ENCODE results near the gene TCHH.

Gene TCHH

DNA sequence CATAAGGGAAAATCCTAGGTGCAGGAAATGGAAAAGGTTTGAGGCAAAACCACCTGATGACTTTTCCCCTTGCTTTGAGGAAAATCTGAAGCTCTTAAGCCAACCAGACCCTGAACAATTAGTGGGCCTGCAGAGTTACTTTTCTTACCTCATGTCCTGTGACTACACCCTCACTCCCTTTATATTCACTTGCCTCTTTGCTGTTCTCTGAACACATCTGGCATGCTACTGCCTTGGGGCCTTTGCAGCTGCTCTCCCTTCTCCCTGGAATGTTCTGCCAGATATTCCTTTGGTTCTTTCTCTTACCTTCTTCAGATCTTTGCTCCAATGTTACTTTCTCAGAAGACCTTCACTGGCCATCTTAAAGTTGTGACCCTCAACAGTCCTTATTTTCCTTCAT lies 22.0 kb upstream of the TCHH start:
- no peak overlapping the region for H3K4me3 ChIP-seq (ENCODE audit: low read length)
- DNase-seq (ENCODE audit: low read depth): no peak
- TF ChIP-seq, protein P1, sequence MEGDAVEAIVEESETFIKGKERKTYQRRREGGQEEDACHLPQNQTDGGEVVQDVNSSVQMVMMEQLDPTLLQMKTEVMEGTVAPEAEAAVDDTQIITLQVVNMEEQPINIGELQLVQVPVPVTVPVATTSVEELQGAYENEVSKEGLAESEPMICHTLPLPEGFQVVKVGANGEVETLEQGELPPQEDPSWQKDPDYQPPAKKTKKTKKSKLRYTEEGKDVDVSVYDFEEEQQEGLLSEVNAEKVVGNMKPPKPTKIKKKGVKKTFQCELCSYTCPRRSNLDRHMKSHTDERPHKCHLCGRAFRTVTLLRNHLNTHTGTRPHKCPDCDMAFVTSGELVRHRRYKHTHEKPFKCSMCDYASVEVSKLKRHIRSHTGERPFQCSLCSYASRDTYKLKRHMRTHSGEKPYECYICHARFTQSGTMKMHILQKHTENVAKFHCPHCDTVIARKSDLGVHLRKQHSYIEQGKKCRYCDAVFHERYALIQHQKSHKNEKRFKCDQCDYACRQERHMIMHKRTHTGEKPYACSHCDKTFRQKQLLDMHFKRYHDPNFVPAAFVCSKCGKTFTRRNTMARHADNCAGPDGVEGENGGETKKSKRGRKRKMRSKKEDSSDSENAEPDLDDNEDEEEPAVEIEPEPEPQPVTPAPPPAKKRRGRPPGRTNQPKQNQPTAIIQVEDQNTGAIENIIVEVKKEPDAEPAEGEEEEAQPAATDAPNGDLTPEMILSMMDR (conservative IDR thresholded peaks at IDR 0.05; ENCODE audit: low read length): no peak

DNA sequence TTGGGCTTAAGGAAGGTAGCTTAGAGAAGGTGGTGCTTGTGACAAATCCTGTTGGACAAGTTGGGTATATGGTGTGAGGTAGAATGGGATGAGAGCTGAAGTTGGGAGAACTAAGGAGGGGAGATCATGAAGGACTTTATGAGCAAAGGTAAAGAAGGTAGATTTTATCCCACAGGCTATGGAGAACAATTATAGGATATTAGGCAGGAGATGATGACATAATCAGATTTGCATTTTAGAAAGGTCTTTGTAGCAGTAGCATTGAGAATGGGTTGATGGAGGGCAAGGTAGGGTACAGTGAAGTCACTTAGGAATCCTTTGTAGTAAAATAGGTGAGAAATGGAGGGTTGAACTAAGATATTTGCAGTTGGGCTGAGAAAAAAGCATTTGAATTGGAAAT lies 14.9 kb upstream of the TCHH start:
- no peak for DNase-seq (ENCODE audit: low read depth)
- no peak overlapping the region for H3K4me3 ChIP-seq (ENCODE audit: low read length)
- TF ChIP-seq, protein P1 (conservative IDR thresholded peaks at IDR 0.05; ENCODE audit: low read length): no peak

DNA sequence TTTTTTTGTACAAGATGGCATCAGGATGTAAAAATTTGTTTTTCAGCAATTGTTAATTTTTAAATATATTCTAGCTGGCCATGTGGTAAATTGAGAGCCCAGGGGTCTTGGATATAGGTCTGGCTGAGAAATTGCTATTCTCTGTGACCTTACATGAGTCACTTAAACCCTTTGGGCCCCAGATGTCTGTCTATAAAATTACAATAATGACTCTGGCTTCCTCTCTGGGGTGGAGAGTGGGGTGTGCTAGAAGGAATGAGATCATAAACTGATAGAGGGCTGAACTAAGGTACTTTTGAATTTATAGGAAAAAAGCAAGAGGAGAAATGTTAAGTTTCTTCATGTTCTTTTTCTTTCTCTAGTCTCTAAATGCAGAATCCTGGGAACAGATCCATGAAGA lies 12.4 kb upstream of the TCHH start:
- no peak for DNase-seq (ENCODE audit: low read depth)
- TF ChIP-seq, protein P1 (conservative IDR thresholded peaks at IDR 0.05; ENCODE audit: low read length): no peak
- no peak overlapping the region for H3K4me3 ChIP-seq (ENCODE audit: low read length)

DNA sequence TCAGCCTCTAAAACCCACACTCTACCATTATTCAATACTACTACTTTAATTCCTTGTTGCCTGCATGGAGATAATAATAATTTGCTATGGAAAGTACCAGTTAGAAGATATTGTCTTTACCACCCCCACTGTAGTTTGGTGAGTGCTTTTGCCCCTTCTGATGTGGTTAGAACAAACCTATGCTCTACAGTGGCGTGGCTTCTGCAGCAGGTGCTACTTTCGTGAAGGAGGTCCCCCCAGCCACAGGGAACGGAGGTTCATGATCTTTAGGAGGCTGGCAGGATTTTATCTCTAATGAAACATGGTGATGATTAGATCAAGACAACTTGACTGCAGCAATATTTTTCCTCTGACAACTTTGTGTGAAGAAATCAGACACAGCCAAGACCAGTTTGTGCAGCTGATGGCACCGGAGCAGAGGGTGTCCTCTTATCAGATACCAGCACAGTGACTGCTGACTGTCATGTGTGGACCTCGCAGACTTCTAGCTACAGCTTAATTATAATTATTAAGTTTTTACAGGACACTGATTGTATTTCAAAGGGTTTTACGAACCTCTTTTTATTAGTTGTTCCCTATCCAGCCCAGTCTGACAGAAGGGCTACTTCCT lies 10.7 kb upstream of the TCHH start:
- TF ChIP-seq, protein P1 (conservative IDR thresholded peaks at IDR 0.05; ENCODE audit: low read length): no peak
- H3K4me3 ChIP-seq (ENCODE audit: low read length): no peak overlapping the region
- DNase-seq (ENCODE audit: low read depth): no peak

DNA sequence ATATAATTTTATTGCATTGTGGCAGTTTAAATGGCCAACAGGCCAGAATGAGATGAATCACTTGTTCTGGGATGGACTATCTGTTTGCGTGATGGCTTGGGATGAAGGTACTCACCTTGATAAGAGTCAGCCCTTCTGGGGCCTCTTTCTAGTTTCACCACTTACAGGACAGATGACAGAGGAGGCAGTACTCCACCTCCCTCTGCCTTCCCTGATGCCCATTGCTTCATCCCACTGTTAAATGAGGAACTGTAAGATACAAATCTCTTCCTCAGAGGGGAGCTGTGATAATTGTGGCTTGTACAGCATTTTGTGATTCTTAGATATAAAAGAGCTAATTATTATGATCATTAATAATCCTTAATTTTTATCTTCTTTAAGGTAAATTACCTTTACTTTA lies 3.7 kb upstream of the TCHH start:
- no peak overlapping the region for H3K4me3 ChIP-seq (ENCODE audit: low read length)
- no peak for DNase-seq (ENCODE audit: low read depth)
- TF ChIP-seq, protein P1 (conservative IDR thresholded peaks at IDR 0.05; ENCODE audit: low read length): no peak

DNA sequence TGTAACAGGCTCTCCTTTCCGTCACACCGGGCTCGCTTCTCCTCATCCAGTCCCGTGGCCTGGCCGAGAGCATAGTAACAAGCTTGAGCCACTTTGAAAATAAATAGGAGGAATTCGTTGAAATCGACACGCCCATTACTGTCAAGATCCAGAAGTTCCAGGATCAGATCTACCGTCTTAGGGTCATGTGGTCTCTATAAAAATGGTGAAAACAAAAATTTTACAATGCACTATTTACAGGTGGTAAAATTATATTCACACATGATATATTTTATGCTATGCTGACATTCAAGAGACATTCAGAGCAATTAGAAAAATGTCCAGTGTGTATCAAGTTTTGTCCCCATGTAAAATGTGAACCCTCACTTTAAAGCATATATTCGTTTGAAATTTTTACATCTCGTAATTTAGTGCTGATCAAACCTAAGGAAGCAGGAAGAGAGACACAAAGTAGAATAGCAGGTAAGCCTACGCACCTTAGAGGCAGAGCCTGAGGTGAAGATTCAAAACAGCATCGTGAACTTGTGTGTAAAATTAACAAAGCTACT lies 2.3 kb downstream of the TCHH start:
- peak overlapping the region; percentile 47 for H3K4me3 ChIP-seq (ENCODE audit: low read length)
- TF ChIP-seq, protein P1 (conservative IDR thresholded peaks at IDR 0.05; ENCODE audit: low read length): no peak
- DNase-seq (ENCODE audit: low read depth): no peak

DNA sequence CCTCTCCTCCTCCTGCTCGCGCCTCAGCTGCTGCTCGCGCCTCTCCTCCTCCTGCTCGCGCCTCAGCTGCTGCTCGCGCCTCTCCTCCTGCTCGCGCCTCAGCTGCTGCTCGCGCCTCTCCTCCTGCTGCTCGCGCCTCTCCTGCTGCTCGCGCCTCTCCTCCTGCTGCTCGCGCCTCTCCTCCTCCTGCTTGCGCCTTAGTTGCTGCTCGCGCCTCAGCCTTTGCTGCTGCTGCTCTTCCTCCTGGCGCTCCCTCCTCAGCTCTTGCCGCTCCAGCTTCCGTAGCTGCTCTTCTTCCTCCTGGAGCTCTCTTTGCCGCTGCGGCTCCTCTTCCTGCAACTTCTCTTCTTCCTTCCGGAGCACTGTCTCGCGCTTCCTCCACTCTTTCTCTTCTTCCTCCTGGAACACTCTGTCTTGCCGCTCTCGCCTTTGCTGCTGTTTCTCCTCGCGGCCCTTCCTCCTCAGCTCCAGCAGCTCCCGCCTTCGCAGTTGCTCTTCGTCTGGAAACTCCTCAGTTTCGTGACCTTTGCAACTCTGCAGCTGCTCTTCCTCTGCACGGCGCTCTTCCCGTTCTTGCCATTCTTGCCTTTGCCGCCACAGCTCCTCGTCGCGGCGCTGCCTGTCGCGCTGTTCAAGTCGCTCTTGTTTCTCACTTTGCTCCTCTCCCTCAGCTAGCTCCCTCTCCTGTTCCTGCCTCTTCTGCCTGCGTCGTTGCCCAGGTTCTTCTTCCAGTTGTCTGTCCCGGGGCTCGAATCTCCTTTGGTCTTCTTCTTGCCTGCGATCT lies 3.0 kb downstream of the TCHH start:
- DNase-seq (ENCODE audit: low read depth): peak; percentile 40
- TF ChIP-seq, protein P1 (conservative IDR thresholded peaks at IDR 0.05; ENCODE audit: low read length): no peak
- peak overlapping the region; percentile 47 for H3K4me3 ChIP-seq (ENCODE audit: low read length)

Measured in AG10803 (cell line).